Measurements from ENCODE around the gene S100A9. TPM values are rescaled to one million over a fixed set of nuclear protein-coding genes. Genes with fewer than 3 reads are reported as not detected.
"Not testable (repeated sequence)": the region's sequence is repeated elsewhere in the genome, so short reads cannot be mapped to it uniquely, and the experiment has no call there.

Gene S100A9
- polyA plus RNA-seq, 3 donors, result 8.7 to 22.1 (median 16.1) TPM

DNA sequence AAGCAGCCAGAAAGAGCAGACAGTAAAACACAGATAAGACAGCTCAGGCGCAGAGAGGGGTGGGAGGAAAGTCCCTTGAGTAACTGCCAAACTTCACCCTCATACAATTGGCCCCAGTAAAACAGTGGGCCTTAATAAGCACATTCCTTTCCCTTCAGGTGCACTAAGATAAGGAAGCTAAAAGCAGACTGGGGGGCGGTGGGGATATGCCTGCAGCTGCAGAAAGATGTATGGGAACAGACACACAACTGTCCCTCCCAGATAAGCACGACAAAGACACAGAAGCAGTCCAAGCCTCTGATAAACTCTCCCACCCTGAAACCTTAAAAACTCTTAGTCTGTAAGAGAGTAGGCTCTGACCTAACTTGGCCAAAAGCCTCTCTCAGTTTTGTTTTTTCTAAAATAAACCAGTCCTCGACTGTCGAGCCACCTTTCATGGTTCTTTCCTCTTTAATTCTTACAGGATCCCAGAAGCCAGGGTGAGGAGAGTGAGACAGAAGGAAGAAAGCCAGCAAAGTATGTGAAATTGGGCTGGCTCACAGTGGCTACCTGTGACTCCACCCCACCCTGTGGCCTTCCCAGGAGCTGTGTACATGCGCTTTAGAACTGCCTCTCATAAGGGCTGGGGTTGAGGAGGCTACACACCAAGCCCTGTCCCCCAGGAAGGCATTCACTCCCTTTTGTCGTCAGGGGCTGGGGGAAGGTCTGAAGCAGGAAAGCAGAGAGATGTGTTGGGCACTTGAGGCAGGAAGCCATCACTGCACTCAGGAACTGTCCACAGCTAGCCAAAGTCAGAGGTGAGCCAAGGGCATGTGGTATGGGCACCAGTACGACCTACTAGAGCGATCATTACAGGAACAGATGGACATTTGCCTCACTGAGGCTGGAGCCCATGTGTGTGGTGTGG is 13.6 kb upstream of the S100A9 start:
- DNase-seq (ENCODE audit: low read depth in 3 of 3, low spot score in 2 of 3), result no peak

DNA sequence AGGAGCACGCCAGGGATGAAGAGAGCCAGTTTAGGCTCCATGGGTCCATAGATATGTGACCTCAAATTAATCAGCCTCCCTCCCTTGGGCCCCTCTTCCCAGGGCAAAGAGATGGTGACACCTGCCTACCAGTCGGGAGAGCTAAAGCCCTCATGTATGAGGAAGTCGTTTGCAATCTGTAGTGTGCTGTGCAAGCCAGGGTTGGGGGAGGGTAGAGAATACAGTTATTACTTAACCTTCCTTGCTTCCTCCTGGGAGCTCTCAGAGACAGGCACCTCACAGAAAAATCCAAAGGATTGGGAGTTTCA is 13.0 kb upstream of the S100A9 start:
- no peak for DNase-seq (ENCODE audit: low read depth in 3 of 3, low spot score in 2 of 3)

DNA sequence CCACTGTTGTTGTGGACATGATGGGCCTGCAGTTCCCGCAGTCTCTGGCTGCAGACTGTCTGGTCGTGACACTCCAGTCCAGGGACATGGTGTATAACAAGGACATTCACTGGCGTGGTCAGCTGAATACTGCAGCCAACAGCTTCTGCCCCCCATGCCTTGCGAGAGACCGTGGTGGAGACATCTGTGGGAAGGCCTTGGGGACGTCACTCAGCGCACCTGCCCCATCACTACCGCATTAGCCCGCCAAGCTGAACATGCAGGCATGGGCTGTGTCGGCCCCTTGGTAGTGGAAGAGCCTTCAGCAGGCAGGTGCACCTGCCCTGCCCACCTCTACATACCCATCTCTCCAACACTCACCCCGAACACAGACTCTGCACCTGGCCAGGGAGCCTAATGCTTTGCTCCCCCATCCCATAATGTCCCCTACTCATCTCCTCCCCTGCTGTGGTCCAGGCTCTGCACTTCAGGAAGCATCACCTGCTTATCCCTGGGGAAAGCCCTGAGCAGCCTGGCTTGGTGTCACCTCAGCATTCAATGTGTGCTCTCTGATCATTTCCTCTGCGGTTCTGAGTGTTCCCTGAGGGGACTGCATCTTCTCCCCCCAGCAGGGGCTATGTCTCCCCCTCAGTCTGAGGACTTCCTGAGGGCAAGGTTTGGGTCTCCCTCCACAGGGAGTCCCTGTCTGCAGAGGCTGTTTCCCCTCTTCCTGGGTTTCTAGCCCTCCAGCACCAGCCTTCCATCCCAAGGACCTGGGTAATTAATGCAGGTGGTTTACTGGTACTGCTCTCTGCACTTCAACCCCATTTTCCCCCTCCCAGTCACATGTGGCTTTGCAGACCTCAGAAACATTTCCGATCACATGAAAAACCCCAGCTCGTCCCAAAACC is 12.2 kb upstream of the S100A9 start:
- no peak for DNase-seq (ENCODE audit: low read depth in 3 of 3, low spot score in 2 of 3)

GRCh38 chr1:153346077-153346723 is 11.5 kb upstream of the S100A9 start:
- no peak for DNase-seq (ENCODE audit: low read depth in 3 of 3, low spot score in 2 of 3)

DNA sequence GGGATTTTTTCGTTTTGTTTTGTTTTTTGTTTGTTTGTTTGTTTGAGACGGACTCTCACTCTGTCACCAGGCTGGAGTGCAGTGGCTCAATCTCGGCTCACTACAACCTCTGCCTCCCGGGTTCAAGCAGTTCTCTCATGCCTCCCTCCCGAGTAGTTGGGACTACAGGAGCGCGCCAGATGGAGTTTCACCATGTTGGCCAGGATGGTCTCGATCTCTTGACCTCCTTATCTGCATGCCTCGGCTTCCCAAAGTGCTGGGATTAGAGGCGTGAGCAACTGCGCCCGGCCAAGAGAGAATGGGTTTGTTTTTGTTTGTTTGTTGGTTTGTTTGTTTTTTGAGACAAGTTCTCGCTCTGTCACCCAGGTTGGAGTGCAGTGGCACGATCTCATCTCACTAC is 10.6 kb upstream of the S100A9 start:
- not testable (repeated sequence) for DNase-seq (ENCODE audit: low read depth in 3 of 3, low spot score in 2 of 3)

- DNase-seq (ENCODE audit: low read depth in 3 of 3, low spot score in 2 of 3), result no peak
Observed at GRCh38 chr1:153347856-153348255, 9.8 kb upstream of the S100A9 start.

DNA sequence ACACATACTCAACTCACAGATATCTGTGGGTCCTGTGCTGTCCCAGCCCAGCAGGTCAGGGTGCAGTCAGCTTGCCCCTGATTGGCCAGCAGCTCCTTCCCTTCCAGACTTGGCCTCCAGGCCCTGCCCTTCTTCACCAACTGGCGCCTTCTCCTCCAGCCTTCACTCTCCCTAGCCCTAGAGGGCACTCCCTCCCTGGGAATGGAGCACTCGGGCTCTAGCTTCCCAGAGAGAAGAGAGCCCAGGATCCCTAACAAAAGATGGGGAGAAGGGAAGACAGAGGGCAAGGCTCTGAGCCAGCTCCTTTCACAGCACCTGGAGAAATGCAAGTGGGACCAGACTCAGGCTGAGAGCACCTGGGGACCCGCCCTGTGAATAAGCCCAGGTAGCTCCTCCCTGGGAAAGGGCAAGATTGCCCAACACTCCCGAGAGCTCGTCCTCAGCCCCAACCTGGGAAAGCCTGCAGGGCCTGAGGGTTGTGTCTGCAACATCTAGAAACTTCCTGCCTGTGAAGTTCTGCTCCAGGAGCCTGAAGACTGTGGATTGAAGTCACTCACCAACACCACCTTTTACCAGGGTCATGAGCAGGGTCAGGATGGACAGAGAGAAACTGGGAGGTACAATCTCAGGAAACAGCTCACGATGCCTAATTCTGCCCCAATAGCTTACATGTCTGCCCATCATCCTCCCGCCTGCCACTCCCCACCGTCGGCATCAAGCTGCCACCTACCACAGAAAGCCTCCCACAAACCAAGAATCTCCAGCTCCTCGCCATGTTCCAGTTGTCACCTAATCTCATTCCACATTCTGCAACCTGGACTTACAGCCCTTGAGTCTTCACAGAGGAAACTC is 8.9 kb upstream of the S100A9 start, which contains the start of gene PGLYRP4:
TSS of gene PGLYRP4 (minus strand) at position 331 of the 852 bp plus-strand sequence. CDS start 909 bp downstream, outside the sequence.
- DNase-seq (ENCODE audit: low read depth in 3 of 3, low spot score in 2 of 3), result no peak

GRCh38 chr1:153349363-153350320 is 8.0 kb upstream of the S100A9 start:
- DNase-seq (ENCODE audit: low read depth in 3 of 3, low spot score in 2 of 3), result no peak

DNA sequence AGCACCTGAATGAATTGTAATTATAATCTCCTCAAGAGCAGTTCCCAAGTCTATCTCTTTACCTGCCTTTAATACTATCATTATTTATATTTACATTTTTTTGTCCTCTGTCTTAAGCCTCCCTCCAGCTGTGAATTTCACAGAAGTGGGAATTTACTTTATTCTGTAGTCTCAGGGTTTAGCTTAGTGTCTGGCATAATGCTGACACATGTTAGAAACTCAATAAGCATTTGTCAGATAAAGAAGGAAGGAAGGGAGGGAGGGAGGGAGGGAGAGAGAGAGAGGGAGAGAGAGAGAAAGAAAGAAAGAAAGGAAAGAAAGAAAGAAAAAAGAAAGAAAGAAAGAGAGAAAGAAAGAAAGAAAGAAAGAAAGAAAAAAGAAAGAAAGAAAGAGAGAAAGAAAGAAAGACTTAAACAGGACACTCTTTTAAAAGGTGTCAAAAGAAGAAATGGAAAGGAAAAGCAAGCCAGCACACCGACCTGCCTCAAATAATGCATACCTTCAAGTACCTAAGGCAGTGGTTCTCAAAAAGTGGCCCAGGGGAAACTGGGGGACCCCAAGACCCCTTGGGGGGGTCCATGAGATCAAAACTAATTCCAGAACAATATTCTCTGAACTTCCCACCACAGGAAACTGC is 7.2 kb upstream of the S100A9 start:
- DNase-seq (ENCODE audit: low read depth in 3 of 3, low spot score in 2 of 3), result no peak

DNA sequence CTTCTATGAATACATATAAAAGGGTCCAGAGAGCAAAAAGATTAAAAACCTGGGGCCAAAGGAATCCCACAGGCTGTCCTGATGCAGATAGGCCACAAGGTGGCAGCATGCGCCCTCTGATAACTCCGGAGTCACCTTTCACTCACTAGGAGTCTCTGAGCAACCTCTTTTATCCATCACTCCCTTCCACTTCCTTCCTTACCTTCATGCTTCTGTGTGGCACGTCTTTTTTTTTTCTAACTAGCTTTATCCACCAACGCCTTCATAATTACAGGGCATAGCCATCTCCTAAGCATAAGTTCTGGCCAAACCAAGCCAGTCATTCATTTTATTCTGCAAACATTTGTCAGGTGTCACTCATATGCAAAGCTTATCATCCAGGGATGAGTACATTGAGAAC is 5.1 kb upstream of the S100A9 start:
- peak in 2 of 3 donors; percentile 33 to 41 for DNase-seq (ENCODE audit: low read depth in 3 of 3, low spot score in 2 of 3)

DNA sequence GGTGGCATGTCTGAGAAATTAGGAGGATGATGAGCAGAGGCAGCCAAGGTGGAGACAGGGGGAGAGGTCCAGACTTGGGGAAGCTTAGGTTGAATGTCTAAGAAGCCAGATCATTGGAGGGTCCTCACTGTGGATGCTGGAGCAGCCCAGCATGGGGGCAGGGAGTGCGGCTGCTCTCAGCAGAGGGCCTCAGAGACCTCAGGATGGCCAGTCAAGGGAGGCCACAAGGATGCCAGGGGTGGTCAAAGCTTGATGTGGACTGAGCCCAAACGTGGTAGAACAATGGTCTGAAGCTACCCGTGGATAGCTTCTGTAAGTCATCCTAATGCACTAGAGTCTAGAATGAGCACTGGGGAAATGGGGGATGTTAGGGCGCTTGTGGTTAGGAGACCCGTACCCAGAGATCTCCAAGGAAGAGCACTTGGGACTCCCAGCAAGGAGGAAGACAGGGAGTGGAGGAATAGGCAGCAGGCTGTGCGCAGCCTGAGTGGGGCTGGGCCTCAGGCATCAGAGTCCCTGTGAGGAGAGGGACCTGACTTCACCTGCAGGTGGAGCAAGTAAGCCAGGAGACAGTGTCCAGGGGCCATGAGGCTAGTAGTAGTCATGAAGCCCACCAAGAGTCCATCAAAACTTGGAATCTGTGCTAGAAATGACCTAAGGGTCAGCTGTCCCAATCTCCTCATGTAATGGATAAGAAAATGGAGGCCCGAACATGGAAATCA is 4.3 kb upstream of the S100A9 start:
- no peak for DNase-seq (ENCODE audit: low read depth in 3 of 3, low spot score in 2 of 3)

- DNase-seq (ENCODE audit: low read depth in 3 of 3, low spot score in 2 of 3), result no peak
Observed at GRCh38 chr1:153354515-153355193, 3.0 kb upstream of the S100A9 start.

DNA sequence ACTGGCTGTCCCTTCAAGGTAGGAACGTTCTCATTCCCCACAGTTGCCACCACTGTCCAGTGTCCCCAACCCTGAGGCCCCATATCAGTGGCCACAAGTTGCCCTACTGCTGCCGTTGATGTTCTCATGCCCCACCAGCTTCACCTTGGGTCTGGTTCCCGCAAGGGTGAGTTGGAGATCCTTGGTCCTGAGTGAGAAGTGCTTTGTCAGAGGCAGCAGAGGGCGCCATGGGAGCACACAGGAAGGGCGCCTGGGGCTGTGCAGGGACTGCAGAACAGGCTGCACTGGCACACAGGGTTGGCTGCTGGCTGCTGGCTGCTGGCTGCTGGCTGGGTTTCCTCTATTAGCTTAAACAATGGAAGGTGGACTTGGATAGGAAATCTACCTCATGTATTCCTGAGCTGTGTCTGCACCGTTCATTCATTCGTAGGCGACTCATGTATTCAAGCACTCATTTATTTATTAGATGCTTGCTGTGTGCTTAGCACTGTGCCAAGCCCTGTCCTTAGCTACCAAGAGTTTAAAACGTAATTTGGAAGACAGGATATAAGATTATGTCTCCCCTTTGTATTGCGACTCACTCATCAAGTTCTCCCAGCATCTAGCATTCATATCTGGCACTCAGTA is 2.1 kb upstream of the S100A9 start:
- DNase-seq (ENCODE audit: low read depth in 3 of 3, low spot score in 2 of 3), result no peak

DNA sequence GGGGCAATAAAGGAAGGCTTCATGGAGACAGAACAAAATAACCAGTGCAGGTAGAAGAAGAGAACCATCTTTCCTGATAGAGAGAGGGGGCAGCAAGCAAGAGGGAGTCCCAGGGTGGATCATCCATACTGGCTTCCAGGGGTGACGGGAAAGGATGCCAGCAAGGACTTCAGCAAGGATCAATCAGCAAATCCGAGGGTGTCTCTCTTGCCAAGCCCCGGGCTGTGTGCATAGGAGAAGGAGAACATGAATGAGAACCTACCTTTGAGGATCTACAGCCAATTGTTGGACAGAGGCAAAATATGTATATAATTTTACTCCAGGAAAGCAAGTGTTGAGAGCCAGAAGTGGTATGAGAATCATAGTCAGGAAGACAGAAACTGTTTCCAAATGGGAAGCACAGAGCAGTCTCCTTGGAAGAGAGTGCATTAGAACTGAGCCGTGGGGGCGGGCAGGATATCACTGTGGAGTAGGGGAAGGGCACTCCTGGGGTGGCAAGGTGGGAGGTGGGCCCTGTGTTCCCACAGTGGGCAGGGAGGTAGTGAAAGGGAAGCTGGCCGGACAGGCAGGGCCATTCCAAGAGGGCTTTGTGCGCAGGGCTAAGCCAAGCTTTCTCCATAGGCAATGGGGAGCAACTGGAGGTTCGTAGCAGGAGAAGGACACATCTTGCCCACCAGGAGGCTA is 1.1 kb upstream of the S100A9 start:
- no peak for DNase-seq (ENCODE audit: low read depth in 3 of 3, low spot score in 2 of 3)

DNA sequence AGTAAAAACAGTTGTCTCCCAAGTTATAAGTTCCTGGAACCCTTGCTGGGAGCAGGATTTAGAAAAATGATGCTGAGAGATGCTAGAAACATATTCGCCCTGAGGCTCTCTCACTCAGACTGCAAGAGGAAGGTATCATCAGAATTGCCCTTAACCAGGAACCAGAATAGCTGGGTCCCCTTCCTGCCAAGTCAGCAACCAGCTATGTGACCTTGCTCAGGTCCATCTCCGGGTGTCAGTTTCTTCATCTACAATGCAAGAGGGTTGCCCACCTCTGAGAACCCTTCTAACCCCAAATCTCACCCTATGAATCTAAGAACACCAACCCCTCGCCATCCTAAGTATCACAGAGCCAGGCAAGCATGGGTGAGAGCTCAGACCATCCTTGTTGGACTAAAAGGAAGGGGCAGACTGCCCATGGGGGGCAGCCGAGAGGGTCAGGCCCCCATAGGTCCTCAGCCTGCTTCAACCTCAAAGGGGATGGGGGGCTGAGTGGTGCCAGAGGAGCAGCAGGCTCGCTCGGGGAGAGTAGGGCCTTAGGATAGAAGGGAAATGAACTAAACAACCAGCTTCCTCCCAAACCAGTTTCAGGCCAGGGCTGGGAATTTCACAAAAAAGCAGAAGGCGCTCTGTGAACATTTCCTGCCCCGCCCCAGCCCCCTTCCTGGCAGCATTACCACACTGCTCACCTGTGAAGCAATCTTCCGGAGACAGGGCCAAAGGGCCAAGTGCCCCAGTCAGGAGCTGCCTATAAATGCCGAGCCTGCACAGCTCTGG is 390 bp upstream of the S100A9 start:
- no peak for DNase-seq (ENCODE audit: low read depth in 3 of 3, low spot score in 2 of 3)

- DNase-seq (ENCODE audit: low read depth in 3 of 3, low spot score in 2 of 3), result no peak
Observed at GRCh38 chr1:153358691-153358975, 979 bp downstream of the S100A9 start.

All from right renal cortex interstitium (tissue), 3 donors.